ENCODE data around the gene ANKRD9.
"Not testable (repeated sequence)": the region's sequence is repeated elsewhere in the genome, so short reads cannot be mapped to it uniquely, and the experiment has no call there.

The ANKRD9 gene

GRCh38 chr14:102509746-102510615 is at the start of gene ANKRD9:
Gene ANKRD9, minus strand, starts transcription at chr14:102509776. Its CDS starts 1,887 bp downstream, at chr14:102507889.
- peak; percentile 76 to 97 for DNase-seq

GRCh38 chr14:102558556-102558955 is 49.0 kb upstream of the ANKRD9 start:
- no peak for DNase-seq

GRCh38 chr14:102557434-102558226 is 48.1 kb upstream of the ANKRD9 start:
- DNase-seq = no peak

GRCh38 chr14:102556098-102556677 is 46.6 kb upstream of the ANKRD9 start:
- DNase-seq = no peak

- DNase-seq = no peak
These were observed 45.5 kb upstream of the ANKRD9 start for GRCh38 chr14:102554821-102555819.

- no peak for DNase-seq
These were observed 42.6 kb upstream of the ANKRD9 start for GRCh38 chr14:102551995-102552705.

- not testable (repeated sequence) for DNase-seq
These were observed 41.4 kb upstream of the ANKRD9 start for GRCh38 chr14:102550927-102551401.

- DNase-seq = no peak
These were observed 39.2 kb upstream of the ANKRD9 start for GRCh38 chr14:102548616-102549240.

- no peak for DNase-seq
These were observed 36.1 kb upstream of the ANKRD9 start for GRCh38 chr14:102545461-102546265.

- no peak for DNase-seq
These were observed 35.3 kb upstream of the ANKRD9 start for GRCh38 chr14:102544747-102545460.

GRCh38 chr14:102544046-102544746 is 34.6 kb upstream of the ANKRD9 start:
- no peak for DNase-seq

GRCh38 chr14:102541771-102542170 is 32.2 kb upstream of the ANKRD9 start:
- no peak for DNase-seq

GRCh38 chr14:102541029-102541491 is 31.5 kb upstream of the ANKRD9 start:
- not testable (repeated sequence) for DNase-seq

GRCh38 chr14:102540315-102541028 is 30.9 kb upstream of the ANKRD9 start:
- peak in 1 of 2 experiments; percentile 80 for DNase-seq

- DNase-seq = peak; percentile 66 to 87
These were observed 30.2 kb upstream of the ANKRD9 start for GRCh38 chr14:102539544-102540314.

GRCh38 chr14:102538602-102539543 is 29.3 kb upstream of the ANKRD9 start:
- no peak for DNase-seq
